ENCODE data around the gene DNAJC22.

- TF ChIP-seq MXI1 (IDR thresholded peaks at IDR 0.05; ENCODE audit: low read depth, low read length) (no peak), CTCF (IDR thresholded peaks at IDR 0.05) (no peak), USF1 (IDR thresholded peaks at IDR 0.05; ENCODE audit: borderline replicate concordance, low read depth) (no peak), CHD2 (IDR thresholded peaks at IDR 0.05; ENCODE audit: low read length, partially characterized antibody) (no peak), TAF1 (IDR thresholded peaks at IDR 0.05; ENCODE audit: borderline replicate concordance, low read depth, low read length) (no peak)
Measured at GRCh38 chr12:49370539-49370938, 23.9 kb downstream of the DNAJC22 start.

Measured in SK-N-SH (cell line).